Karpas-422 (cell line): Measurements from ENCODE around the gene DRAXIN. TPM values are rescaled to one million over a fixed set of nuclear protein-coding genes. Genes with fewer than 3 reads are reported as not detected.

Experiments used
- total RNA-seq: library from RNA; depleted of rRNA; stranded (reverse); fragments of >200 nt; shearing (Covaris generic); gene quantifications from 2 replicates; pipeline ENCODE4 v1.2.3, GENCODE V29; 2014; ENCODE audit warnings: low replicate concordance; rRNA removed

DRAXIN gene
- total RNA-seq, 1 experiment from 2014 or later, result not detected

Other genes with a start within 250 kb of the DRAXIN start
- gene DISP3, start 212.6 kb upstream of the DRAXIN start, total RNA-seq, result 0.04 and 0.25 TPM in 2 replicates
- gene FBXO2, start 37.3 kb upstream of the DRAXIN start, total RNA-seq, result not detected in 2 replicates
- 0.87 TPM in 1 of 2 replicates, not detected in the other for gene FBXO44, start 36.8 kb upstream of the DRAXIN start, total RNA-seq
- 0.25 and 0.60 TPM in 2 replicates for gene FBXO6, start 27.5 kb upstream of the DRAXIN start, total RNA-seq
- gene MAD2L2, start 10.6 kb upstream of the DRAXIN start, total RNA-seq, result 89.3 and 117 TPM in 2 replicates
- 24.3 and 24.9 TPM in 2 replicates for gene AGTRAP, start 44.4 kb downstream of the DRAXIN start, total RNA-seq
- gene C1orf167, start 70.5 kb downstream of the DRAXIN start, total RNA-seq, result not detected in 2 replicates
- 32.5 and 57.0 TPM in 2 replicates for gene MTHFR, start 114.3 kb downstream of the DRAXIN start, total RNA-seq
- gene CLCN6, start 114.5 kb downstream of the DRAXIN start, total RNA-seq, result 20.0 and 22.0 TPM in 2 replicates
- not detected in 2 replicates for gene NPPA, start 156.1 kb downstream of the DRAXIN start, total RNA-seq
- gene NPPB, start 167.2 kb downstream of the DRAXIN start, total RNA-seq, result not detected in 2 replicates
- gene KIAA2013, start 234.7 kb downstream of the DRAXIN start, total RNA-seq, result 48.4 and 94.6 TPM in 2 replicates
- 35.9 and 55.3 TPM in 2 replicates for gene PLOD1, start 243.0 kb downstream of the DRAXIN start, total RNA-seq